HG02973 (cell line): ENCODE results near the gene VSTM5.
"Not testable (repeated sequence)": the region's sequence is repeated elsewhere in the genome, so short reads cannot be mapped to it uniquely, and the experiment has no call there.

Source experiments
- ATAC-seq: cut with Tn5 transposase; IDR thresholded peaks from one replicate; pipeline ENCODE4 v1.9.1; 2021; ENCODE audit warnings: moderate library complexity; ENCODE audit not compliant: unreplicated experiment

Gene VSTM5

DNA sequence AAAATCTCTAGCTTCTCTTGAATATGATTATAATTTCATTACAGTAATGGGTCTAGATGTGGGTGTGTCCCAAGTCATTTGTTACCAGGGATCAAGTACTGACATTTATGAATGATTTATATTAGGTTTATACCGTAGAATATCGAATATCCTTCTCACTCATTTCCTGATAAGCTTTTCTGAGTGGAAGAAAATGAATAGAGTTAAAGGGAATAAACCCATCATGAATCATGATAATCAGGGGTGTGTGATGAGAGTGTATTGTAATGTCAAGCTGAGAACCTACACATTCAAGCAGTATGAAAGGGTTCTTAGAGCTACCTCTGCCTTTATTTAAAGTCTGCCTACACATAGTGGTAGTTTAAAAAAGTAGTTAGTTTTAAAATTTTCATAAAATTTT is 49.1 kb downstream of the VSTM5 start:
- no peak for ATAC-seq

GRCh38 chr11:93796441-93797231 is 53.8 kb downstream of the VSTM5 start:
- ATAC-seq: no peak

DNA sequence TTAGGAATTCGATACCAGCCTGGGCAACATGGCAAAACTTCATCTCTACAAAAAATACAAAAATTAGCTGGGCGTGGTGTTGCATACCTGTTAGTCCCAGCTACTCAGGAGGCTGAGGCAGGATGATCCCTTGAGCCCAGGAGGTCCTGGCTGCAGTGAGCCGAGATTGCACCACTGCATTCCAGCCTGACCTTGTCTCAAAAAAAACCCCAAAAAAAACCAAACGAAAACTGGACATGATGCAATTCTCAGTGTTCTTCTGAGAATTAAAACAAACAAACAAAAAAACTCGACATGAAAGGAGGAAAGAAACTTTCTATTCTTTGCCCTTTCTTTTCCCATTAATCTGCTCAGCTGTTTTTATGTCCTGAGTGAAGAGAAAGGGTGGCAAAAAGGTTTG is 58.9 kb downstream of the VSTM5 start:
- ATAC-seq: no peak

DNA sequence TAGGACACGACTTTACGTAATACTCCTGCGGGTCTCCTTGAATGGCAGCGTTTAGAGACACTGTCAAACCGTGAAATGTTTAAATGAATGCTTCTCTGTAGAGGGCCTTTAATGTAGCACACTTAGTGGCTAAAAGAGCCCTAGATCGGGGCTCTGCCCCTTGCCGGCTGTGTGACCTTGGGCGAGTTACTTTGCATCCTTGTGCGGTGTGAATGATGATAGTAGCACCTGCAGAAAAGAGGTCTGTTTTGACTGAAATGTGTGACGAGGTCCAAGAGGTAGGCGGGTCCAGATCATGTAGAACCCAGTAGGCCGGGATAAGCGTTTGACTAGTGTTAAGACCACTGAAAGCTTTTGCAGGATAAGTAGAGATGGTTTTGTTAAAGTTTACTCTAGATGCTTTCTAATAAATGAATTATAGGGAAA is 65.5 kb downstream of the VSTM5 start:
- ATAC-seq: peak; percentile 36

DNA sequence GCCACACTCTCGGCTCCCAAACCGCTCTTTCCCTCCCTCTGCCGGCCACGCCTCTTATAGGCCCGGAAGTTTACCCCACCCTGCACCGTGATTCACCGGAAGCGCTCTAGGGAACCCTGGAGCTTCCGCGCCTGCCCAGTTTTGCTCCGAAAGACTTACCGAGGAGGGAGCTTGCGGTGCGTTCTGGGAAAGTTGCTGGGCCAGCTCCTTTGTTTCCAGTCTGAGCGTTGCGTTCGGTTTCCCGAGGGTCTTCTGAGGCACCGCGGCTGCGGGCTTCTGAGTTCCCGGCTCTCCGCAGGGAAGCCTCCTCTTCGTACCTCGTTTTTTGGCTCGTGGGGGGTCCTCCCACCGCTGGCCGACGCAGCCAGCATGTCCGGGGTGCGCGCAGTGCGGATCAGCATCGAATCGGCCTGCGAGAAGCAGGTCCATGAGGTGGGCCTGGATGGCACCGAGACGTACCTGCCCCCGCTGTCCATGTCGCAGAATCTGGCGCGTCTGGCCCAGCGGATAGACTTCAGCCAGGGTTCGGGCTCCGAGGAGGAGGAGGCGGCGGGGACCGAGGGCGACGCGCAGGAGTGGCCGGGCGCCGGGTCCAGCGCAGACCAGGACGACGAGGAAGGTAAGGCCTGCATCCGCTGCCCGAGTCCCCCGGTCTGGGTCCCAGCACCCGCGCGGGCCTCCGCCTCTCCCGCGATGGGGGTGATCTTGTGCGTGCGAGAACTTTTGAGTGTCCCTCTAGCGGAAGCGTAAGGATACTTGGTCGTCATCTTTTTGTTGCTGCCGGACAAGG is 66.1 kb downstream of the VSTM5 start, which contains the start of gene MED17:
TSS of gene MED17 (plus strand) at position 138 of the 790 bp plus-strand sequence. CDS start at position 370, 232 bp downstream.
- ATAC-seq: peak; percentile 97

- peak; percentile 32 for ATAC-seq
Observed at GRCh38 chr11:93783765-93784144, 66.7 kb downstream of the VSTM5 start.

DNA sequence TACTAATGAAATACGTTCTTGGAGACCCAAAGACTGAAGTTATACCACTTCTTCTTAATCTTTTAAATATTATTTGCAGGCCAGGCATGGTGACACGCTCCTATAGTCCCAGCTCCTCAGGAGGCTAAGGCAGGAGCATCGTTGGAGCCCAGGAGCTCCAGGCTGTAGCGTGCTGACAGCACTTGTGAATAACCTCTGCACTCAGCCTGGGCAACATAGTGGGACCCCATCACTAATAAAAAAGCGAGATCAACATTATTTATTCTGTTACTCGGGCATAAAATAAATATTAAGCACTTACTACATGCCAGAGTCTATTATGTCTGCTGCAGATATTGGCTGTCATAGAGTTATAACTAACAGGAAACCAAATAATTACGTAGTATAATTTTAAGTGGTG is 67.1 kb downstream of the VSTM5 start:
- ATAC-seq: no peak

DNA sequence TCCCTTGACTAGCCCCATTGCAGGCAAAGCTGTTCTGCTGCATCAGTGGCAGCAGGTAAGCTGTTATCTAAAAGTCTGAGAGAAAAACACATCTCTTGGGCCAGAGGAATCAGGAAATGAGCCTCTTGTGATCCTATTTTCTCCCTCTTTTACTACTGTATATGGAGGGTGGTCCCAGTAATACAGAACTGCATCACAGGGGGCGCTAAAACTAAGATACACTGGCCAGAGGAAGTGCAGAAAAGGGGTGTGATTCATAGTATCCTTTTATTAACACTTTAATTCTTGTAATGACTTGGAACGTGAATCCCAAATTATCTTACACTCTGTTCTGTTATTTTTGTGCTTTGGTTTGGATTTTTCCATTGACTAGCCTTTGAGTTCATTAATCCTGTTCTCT is 75.1 kb downstream of the VSTM5 start:
- ATAC-seq: no peak

DNA sequence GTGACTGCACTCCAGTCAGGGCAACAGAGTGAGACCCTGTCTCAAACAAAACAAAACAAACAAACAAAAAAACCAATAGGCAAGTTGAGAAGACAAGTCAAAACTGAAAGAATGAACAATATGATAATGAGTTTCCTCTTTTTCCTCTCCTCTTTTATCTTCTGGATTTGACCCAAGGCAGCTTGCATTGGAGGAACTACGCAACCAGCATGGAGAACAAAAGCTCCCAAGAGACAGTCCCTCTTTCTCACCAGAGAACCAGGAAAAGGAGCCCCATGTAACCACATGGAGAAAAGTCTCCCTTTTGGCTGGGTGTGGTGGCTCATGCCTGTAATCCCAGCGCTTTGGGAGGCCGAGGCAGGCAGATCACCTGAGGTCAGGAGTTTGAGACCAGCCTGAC is 75.9 kb downstream of the VSTM5 start:
- ATAC-seq: not testable (repeated sequence)

DNA sequence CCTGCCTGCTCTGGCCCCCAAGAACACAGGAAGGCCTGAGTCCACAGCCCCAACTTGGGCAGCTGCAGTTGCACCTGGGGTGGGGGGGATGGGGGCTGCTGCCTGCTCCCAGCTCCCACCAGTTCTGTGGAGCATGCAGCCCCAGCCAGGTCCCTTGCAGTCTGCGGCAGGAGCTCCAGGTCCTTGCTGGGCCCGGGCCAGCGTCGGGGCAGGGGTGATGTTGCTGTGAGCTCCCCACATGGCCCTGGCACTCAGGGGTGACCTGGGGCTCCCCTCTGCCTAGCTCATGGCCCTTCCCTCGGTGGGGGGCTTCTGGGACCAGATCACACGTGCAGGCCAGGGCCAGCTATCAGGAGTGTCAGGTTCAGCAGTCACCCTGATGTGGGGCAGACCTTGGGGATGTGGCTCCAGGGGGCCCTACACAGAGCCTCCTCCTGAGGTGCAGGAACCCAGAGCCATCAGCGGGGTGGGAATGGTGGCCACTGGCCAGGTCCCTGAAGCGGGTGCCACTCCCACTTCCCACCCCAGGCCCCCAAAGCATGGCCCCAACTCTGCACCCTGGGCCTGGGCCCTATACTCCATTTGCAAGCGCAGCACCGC is 76.7 kb downstream of the VSTM5 start:
- ATAC-seq: no peak

GRCh38 chr11:93773045-93773477 is 77.4 kb downstream of the VSTM5 start:
- no peak for ATAC-seq

DNA sequence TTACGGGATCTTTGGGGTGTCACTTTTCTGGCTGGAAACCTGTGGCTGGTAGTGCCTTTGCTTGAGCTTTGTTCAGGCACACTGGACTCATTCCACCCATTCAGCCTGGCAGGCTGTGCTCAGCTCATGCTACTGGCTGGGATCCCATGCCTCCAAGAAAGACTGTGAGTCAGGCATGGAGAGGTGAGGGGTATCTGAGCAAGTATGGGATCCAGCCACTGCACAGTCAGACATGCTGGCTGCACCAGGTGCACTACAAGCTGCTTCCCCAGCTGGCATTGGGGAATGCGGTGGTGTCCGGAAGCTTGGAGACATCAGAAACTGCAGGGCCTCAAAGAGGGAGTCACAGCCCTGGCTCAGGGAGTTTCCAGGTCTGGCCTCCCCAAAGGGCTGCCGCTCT is 78.3 kb downstream of the VSTM5 start:
- ATAC-seq: no peak

DNA sequence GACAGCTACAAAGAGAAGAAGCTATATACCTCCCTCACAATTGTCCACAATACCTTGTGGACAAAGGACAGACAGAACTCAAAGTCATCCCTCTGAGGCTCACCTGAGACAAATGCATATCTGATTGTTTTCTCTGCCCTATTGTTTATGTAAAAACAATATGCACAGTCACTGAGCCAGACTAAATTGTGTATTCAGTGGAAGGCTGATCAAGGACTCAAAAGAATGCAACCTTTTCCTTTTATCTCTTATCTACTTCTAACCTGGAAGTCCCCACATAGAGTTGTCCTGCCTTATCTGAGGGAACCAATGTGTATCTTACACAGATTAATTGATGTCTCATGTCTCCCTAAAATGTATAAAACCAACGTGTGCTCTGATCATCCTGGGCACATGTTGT is 80.3 kb downstream of the VSTM5 start:
- ATAC-seq: no peak
